Measurements from ENCODE around the gene USF2.
"Not testable (repeated sequence)": the region's sequence is repeated elsewhere in the genome, so short reads cannot be mapped to it uniquely, and the experiment has no call there.

The USF2 gene

GRCh38 chr19:35268536-35269437 lies at the start of gene USF2:
TSS of gene USF2 (plus strand) at chr19:35268962. CDS start at chr19:35269102, 140 bp downstream.
- DNase-seq: no peak

GRCh38 chr19:35219008-35219407 lies 49.8 kb upstream of the USF2 start:
- DNase-seq: no peak

GRCh38 chr19:35220315-35220921 lies 48.3 kb upstream of the USF2 start:
- DNase-seq: no peak

- not testable (repeated sequence) for DNase-seq
Measured at GRCh38 chr19:35220973-35221590, 47.7 kb upstream of the USF2 start.

- DNase-seq: no peak
Measured at GRCh38 chr19:35222373-35223015, 46.3 kb upstream of the USF2 start.

GRCh38 chr19:35223084-35223790 lies 45.5 kb upstream of the USF2 start:
- DNase-seq: no peak

- DNase-seq: no peak
Measured at GRCh38 chr19:35223862-35224505, 44.8 kb upstream of the USF2 start.

GRCh38 chr19:35224681-35225571 lies 43.8 kb upstream of the USF2 start:
- DNase-seq: no peak

GRCh38 chr19:35225951-35226350 lies 42.8 kb upstream of the USF2 start:
- no peak for DNase-seq

- no peak for DNase-seq
Measured at GRCh38 chr19:35226748-35227147, 42.0 kb upstream of the USF2 start.

- no peak for DNase-seq
Measured at GRCh38 chr19:35228177-35228930, 40.4 kb upstream of the USF2 start, which contains the start of gene FAM187B. TSS of gene FAM187B (minus strand) at chr19:35228739. CDS start at chr19:35228680, 59 bp downstream.

GRCh38 chr19:35229601-35230000 lies 39.2 kb upstream of the USF2 start:
- no peak for DNase-seq

- no peak for DNase-seq
Measured at GRCh38 chr19:35231956-35232645, 36.7 kb upstream of the USF2 start.

GRCh38 chr19:35232912-35233311 lies 35.9 kb upstream of the USF2 start:
- no peak for DNase-seq

- DNase-seq: no peak
Measured at GRCh38 chr19:35236638-35237400, 31.9 kb upstream of the USF2 start.

- DNase-seq: not testable (repeated sequence)
Measured at GRCh38 chr19:35239597-35239996, 29.2 kb upstream of the USF2 start.

GRCh38 chr19:35240327-35240726 lies 28.4 kb upstream of the USF2 start:
- DNase-seq: no peak

- no peak for DNase-seq
Measured at GRCh38 chr19:35241417-35241816, 27.3 kb upstream of the USF2 start.

Data from NCI-H2029 treated with DMSO at 0.1 percent for 48 hours (cell line).